GM21825 (cell line): Measurements from ENCODE around the gene NANP.

Experiments used
- ATAC-seq: cut with Tn5 transposase; IDR thresholded peaks from one replicate; pipeline ENCODE4 v1.9.1; 2021; ENCODE audit warnings: mild to moderate bottlenecking, moderate library complexity; ENCODE audit not compliant: unreplicated experiment

Gene NANP

DNA sequence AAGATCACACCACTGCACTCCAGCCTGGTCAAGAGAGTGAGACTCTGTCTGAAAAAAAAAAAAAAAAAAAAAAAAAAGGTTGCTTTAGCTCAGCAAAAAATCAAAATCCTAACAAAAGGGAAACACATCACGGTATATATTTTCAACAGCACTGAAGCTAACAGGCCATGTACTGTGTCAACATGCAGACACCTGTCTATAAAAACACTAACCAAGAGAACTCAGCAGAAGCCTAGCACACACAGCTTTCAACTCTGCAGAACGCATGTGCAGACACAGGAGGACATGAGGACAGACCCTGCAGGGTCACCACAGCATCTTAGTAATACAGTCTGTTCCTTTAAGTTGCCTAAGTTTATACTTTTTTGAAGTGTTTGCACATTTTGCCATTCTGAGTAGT lies 52.0 kb downstream of the NANP start:
- no peak for ATAC-seq

DNA sequence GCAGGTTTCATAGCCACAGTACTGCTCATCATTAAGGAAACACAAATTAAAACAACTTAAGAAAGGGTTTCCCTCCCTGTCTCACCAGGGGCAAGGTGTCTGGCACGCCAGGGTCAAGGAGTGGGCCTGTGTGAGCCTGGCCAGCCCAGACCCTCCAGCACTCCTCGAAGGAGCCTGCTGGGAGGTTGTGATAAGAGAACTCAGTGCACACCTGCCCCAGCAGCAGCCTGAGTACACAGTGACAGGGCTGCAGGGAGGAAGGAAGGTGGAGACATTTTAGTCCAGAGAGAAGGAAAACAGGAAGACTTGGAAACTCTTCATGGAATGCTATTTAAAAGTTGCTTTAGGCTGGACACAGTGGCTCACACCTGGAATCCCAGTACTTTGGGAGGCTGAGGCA lies 52.6 kb downstream of the NANP start:
- no peak for ATAC-seq

DNA sequence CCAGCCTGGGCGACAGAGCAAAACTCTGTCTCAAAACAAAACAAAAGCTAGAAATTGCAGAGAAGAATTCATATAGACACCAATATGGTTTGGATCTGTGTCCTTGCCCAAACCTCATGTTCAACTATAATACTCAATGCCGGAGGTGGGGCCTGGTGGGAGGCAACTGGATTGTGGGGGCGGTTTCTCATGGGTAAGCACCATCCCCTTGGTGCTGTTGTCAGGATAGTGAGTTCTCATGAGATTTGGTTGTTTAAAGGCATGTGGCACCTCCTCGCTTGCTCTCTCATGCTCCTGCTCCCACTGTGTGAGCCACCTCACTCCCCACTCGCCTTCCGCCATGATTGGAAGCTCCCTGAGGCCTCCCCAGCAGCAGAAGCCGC lies 53.7 kb downstream of the NANP start:
- no peak for ATAC-seq

DNA sequence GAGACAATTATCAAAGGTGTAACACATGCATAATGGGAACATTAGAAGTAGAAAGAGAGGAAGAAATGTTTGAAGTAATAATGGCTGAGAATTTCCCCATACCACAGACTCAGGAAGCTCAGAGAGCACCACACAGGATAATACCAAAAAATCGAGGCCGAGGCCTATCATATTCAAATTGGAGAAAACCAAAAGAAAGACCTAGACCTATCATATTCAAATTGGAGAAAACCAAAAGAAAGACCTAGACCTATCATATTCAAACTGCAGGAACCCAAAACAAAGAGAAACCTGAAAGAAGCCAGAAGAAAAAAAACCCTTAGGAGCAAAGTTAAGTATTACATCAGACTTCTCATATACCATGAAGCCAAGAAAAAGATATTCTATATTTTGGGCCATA lies 56.5 kb downstream of the NANP start:
- ATAC-seq = no peak

DNA sequence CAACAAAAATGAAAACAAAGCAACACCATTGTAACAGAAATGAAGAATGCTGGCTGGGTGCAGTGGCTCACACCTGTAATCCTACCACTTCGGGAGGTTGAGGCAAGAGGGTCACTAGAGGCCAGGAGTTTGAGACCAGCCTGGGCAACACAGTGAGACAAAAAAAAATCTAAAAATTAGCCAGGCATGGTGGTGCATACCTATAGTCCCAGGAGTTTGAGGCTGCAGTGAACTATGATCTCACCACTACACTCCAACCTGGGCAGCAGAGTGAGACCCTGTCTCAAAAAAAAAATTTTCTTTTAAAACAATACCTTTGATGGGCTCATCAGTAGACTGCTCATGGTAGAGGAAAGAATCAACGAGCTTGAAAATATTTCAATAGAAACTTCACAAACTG lies 57.0 kb downstream of the NANP start:
- no peak for ATAC-seq

DNA sequence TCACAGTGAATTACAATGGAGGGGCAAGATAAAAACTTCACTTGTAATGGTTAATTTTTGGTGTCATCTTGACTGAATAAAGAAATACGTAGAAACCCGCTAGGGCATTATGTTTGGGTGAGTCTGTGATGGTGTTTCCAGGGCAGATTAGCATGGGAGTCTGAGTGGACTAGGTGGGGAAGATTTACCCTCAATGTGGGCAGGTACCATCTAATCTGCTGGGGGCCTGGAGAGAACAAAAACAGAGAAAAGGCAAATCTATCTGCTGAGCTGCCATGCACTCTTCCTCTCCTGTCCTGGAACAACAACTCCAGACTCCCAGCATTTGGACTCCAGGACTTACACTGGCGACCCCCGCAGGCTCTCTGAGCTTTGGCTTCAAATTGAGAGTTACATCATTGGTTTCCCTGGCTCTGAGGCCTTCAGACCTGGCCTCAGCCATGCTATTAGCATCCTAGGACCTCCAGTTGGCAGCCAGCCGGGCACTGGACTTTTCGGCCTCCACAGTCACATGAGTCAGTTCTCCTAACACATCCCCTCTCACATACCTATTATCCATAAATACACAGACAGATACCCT lies 58.1 kb downstream of the NANP start:
- ATAC-seq = no peak

DNA sequence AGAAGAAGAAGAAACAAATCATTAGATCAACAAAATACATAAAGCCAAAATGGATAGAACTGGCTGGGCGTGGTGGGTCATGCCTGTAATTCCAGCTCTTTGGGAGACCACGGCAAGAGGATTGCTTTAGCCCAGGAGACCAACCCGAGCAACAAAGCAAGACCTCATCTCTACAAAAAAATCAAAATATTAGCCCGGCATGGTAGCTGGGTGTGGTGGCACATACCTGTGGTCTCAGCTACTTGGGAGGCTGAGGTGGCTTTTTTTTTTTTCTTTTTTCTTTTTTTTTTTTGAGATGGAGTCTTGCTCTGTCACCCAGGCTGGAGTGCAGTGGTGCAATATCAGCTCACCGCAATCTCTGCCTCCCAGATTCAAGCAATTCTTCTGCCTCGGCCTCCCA lies 59.9 kb downstream of the NANP start:
- ATAC-seq = no peak

DNA sequence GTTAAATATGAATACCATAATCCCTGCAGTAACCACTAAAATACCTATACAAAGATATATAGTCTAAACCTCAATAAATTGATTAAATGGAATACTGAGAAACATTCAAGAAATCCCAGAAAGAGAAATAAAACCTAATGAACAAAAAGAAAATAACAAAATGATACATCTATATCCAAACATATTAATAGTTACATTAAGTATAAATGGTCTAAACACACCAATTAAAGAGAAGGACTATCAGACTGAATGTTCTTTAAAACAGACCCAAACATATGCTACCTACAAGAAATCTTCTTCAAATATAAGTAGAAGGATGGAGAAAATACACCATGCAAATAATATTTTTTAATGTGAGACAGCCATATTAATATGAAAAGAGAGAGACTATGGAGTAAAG lies 60.5 kb downstream of the NANP start:
- ATAC-seq = no peak
